Transverse colon (tissue), 4 donors: ENCODE results near the gene AK6. TPM values are rescaled to one million over a fixed set of nuclear protein-coding genes. Genes with fewer than 3 reads are reported as not detected.

Experiments used
- DNase-seq: peaks from one replicate; pipeline ENCODE4 v3.0.0-alpha.2; 2019
- H3K27ac ChIP-seq, 4 donors: fragments of 200-600 bp; sonication (generic); 2 replicates each; pipeline ENCODE4 v1.5.1; 2016 to 2018; ENCODE audit warnings: inconsistent platforms in 4 of 4
- H3K27me3 ChIP-seq: fragments of 200-600 bp; sonication (generic); 2 replicates; pipeline ENCODE4 v1.5.1; 2017; ENCODE audit warnings: inconsistent platforms
- H3K36me3 ChIP-seq, 4 donors: fragments of 200-600 bp; sonication (generic); 2 replicates each; pipeline ENCODE4 v1.5.1; 2017 to 2019; ENCODE audit warnings: inconsistent platforms in 4 of 4
- H3K4me1 ChIP-seq, 4 donors: fragments of 200-600 bp; sonication (generic); 2 replicates each; pipeline ENCODE4 v1.5.1; 2017 to 2020; ENCODE audit warnings: inconsistent platforms in 4 of 4
- H3K4me3 ChIP-seq, 4 donors: fragments of 200-600 bp; sonication (generic); 1 replicate in 1 of 4; 2 replicates in 3 of 4; pipeline versions ENCODE4 v1.5.1 to v1.6.1; 2017 to 2019; ENCODE audit warnings: inconsistent platforms in 4 of 4
- H3K9me3 ChIP-seq, 2 donors: fragments of 200-600 bp; sonication (generic); 2 replicates each; pipeline ENCODE4 v1.5.1; 2017 to 2019; ENCODE audit warnings: inconsistent platforms in 2 of 2
- CTCF ChIP-seq, 5 experiments: fragments of 200-600 bp in 3 of 5; fragments of 450-650 bp in 2 of 5; sonication (generic) in 3 of 5; IDR thresholded peaks; 1 replicate in 2 of 5; 2 replicates in 3 of 5; pipeline ENCODE4 v1.5.1; 2016 to 2017; ENCODE audit warnings: antibody characterized with exemption in 5 of 5, inconsistent platforms in 3 of 5, mild to moderate bottlenecking in 2 of 5, moderate library complexity in 1 of 5
- EP300 ChIP-seq: sonication (generic); formaldehyde crosslinking; IDR thresholded peaks from one replicate; pipeline ENCODE4 v1.6.1; 2017; ENCODE audit warnings: antibody characterized with exemption, low read depth
- POLR2A ChIP-seq: fragments of 450-650 bp; IDR thresholded peaks from one replicate; pipeline ENCODE4 v1.6.1; 2016; ENCODE audit warnings: antibody characterized with exemption, mild to moderate bottlenecking, moderate library complexity
- POLR2AphosphoS5 ChIP-seq, 3 donors: sonication (generic); formaldehyde crosslinking; IDR thresholded peaks; one replicate each; pipeline ENCODE4 v1.6.1; 2016; ENCODE audit warnings: antibody characterized with exemption in 3 of 3
- WGBS, 2 donors: methylation state at CpG; one replicate each; pipeline ENCODE4 v1.1.5; 2018; ENCODE audit warnings: low coverage in 1 of 2; 5-methylcytosine and 5-hydroxymethylcytosine counted together
- in situ Hi-C, 4 donors: fragments of 200-750 bp; cut with MboI; loops; one replicate each; pipeline versions ENCODE4 v1.15.0 to v1.15.1; 2017; ENCODE audit warnings: low sequenced_read_pairs in 3 of 4, low pct_ligation_motif_present in 1 of 4, low pct_unique_long_range_greater_than_20kb in 1 of 4
- intact Hi-C: fragments of 100-400 bp; cut with DNase I; formaldehyde crosslinking; loops from one replicate; pipeline ENCODE4 v1.15.1; 2023; ENCODE audit warnings: low total_unique reads
- total RNA-seq, 4 donors: library from RNA; depleted of rRNA; stranded (reverse); fragments of >200 nt; gene quantifications; one replicate each; pipeline ENCODE4 v1.1.0, GENCODE V29; 2016

AK6 gene
- total RNA-seq, 4 donors from 2014 or later = 16.1 to 103 (median 20.0) TPM

- Histone ChIP-seq H3K27me3 (no peaks in the 10 kb centered on the region), H3K4me1 (peaks cover 9 to 15% (median 12%) of the 10 kb centered on the region in 4 donors), H3K4me3 (no peak overlapping the region), H3K9me3 (no peaks in the 10 kb centered on the region), H3K36me3 (peaks cover 0 to 6% (median 0%) of the 10 kb centered on the region in 4 donors), H3K27ac (no peak overlapping the region)
- no peak for DNase-seq
- intact Hi-C loops = no loop called here
- in situ Hi-C loops = no loop called here
- TF ChIP-seq CTCF (IDR thresholded peaks at IDR 0.05) (no peak), EP300 (no peak), POLR2A (no peak), POLR2AphosphoS5 (IDR thresholded peaks at IDR 0.05) (no peak)
- WGBS, 2 donors = 72 to 73% methylated on average over 3 of the region's 3 CpGs
These were observed 4.5 kb downstream of the AK6 start for GRCh38 chr5:69364850-69365249.

- Histone ChIP-seq H3K27me3 (no peaks in the 10 kb centered on the region), H3K36me3 (peaks cover 0 to 6% (median 0%) of the 10 kb centered on the region in 4 donors), H3K9me3 (no peaks in the 10 kb centered on the region), H3K27ac (no peak overlapping the region), H3K4me1 (peaks cover 9 to 15% (median 12%) of the 10 kb centered on the region in 4 donors), H3K4me3 (no peak overlapping the region)
- intact Hi-C loops (no loop called here), in situ Hi-C loops (no loop called here)
- no peak for DNase-seq
- WGBS, 2 donors = 50 to 64% methylated on average over 3 of the region's 3 CpGs
- TF ChIP-seq POLR2A (no peak), CTCF (IDR thresholded peaks at IDR 0.05) (peak in 4 of 5 experiments; percentile 35 to 48 (median 43))
These were observed 4.9 kb downstream of the AK6 start for GRCh38 chr5:69364414-69364813.

GRCh38 chr5:69360442-69360841, 8.9 kb downstream of the AK6 start:
- H3K27ac ChIP-seq = no peak overlapping the region
- 97% methylated on average over 1 of the region's 1 CpG; no CpG with 5 or more reads in 1 of the 2 donors for WGBS, 2 donors
- TF ChIP-seq POLR2AphosphoS5 (IDR thresholded peaks at IDR 0.05) = no peak
- TF ChIP-seq POLR2A = no peak
- no peak for TF ChIP-seq EP300
- no peak for TF ChIP-seq CTCF (IDR thresholded peaks at IDR 0.05)
- no peaks in the 10 kb centered on the region for H3K4me1 ChIP-seq
- in situ Hi-C loops = no loop called here
- no peak for DNase-seq
- intact Hi-C loops = no loop called here
- H3K36me3 ChIP-seq = peaks cover 0 to 6% (median under 1%) of the 10 kb centered on the region in 4 donors
- H3K27me3 ChIP-seq = no peaks in the 10 kb centered on the region
- no peaks in the 10 kb centered on the region for H3K9me3 ChIP-seq
- H3K4me3 ChIP-seq = no peak overlapping the region

- no peaks in the 10 kb centered on the region for H3K27me3 ChIP-seq
- intact Hi-C loops = no loop called here
- H3K36me3 ChIP-seq = peaks cover 0 to 9% (median 3%) of the 10 kb centered on the region in 4 donors
- H3K4me1 ChIP-seq = no peaks in the 10 kb centered on the region
- no peak overlapping the region for H3K27ac ChIP-seq
- in situ Hi-C loops = no loop called here
- DNase-seq = no peak
- H3K9me3 ChIP-seq = no peaks in the 10 kb centered on the region
- no peak overlapping the region for H3K4me3 ChIP-seq
- WGBS, 2 donors = 67 to 85% methylated on average over 3 of the region's 3 CpGs
- no peak for TF ChIP-seq EP300
- TF ChIP-seq POLR2AphosphoS5 (IDR thresholded peaks at IDR 0.05) = no peak
- TF ChIP-seq POLR2A = no peak
- TF ChIP-seq CTCF (IDR thresholded peaks at IDR 0.05) = no peak
These were observed 9.6 kb downstream of the AK6 start for GRCh38 chr5:69359699-69360098.
